IPS-18c (cell line): Measurements from ENCODE around the gene IL22RA2.

Experiments
- H3K4me3 ChIP-seq: 2 replicates; pipeline ENCODE4 v1.7.0; 2013; ENCODE audit warnings: low read depth, mild to moderate bottlenecking, low read length, moderate library complexity; ENCODE audit not compliant: insufficient read depth
- H3K9me3 ChIP-seq: one replicate; pipeline ENCODE4 v1.6.1; 2013; ENCODE audit warnings: mild to moderate bottlenecking, low read length, moderate library complexity; ENCODE audit not compliant: control insufficient read depth, insufficient read depth

IL22RA2 gene

DNA sequence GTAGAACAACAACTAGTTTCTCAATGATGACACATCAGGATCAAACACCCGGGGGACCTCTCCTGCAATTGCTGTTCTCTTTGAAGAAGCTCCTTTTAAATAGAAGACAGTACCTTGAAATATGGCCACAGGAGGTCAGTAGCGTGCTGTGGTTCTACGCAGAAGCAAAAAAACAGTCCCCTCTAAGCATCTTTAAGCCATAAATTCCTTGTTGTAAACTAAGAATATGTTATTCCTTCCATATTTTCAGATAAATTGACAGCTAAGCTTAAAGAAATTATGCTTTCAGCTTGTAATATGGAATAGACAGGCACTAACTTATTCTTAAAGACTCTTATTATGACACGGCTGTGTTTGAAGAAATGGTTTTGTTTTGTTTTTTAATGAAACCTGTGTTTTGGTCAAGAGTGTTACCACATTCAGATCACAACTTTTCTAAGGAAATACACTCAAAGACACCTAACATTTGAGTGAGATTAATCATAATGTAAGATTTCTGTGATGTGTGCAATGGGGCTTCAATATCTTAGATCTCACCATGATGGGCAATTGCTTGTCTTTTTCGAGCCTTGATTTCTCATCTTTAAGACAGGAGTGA lies 78.9 kb downstream of the IL22RA2 start:
- Histone ChIP-seq H3K4me3 (no peak overlapping the region), H3K9me3 (no peaks in the 10 kb centered on the region)
